ENCODE data around the gene SEC23IP. TPM values are rescaled to one million over a fixed set of nuclear protein-coding genes. Genes with fewer than 3 reads are reported as not detected.

Gene SEC23IP
- polyA plus RNA-seq, 1 donor, result 37.5 TPM

DNA sequence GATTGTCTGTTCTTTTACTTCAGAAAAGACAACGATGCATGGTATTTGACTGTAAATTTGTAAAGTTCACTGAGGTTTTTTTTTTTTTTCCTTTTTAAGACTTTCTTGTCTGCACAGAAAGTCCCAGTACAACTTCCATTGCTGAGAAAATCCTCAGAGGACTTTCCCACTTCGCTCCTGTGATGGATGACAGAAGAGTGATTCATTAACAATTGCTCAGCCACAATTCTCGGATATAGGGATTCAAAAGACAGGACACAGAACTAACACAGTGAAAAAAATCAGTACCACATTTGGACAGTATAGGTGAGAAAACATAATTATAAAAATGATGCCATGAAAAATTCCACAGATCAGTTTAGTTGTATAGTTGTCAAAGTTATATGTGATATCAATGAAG is 48.0 kb downstream of the SEC23IP start:
- DNase-seq (ENCODE audit: low read depth), result no peak

DNA sequence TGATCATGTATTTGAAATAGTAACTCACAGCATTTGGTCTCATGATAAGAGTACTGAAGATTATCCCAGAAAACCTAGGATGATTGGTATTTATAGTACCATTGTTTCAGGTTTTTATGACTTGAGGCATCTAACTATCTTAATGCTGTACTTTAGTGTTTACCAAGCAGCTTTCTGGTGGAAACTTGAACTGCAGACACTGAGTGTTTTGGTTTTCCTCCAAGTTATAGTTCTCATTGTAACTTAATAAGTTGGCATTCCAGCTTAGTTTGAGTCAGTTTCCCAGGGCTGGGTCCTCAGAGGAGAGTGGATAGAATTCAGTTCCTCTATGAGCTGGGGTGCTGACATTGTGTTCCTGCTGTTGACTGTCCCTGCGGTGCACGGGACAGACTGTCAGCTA is 50.4 kb downstream of the SEC23IP start:
- DNase-seq (ENCODE audit: low read depth), result no peak

DNA sequence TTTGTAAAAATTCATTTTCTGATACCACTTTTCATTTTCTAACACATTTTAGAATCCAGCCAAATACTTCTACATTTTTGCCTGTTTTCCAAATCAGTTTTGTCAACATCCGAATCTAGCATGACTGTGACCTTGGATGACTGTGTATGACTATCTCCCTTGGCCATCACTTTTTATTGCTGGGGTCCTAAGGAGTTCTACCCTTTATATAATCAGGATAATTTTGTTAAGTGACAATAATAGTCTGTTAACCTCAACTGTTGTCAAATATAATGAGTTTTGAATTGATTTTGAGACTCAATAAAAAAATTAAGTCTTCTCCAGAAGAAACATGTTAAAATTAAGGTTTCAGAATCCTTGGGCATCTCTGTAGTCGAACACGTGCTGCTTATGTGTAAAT is 53.3 kb downstream of the SEC23IP start:
- DNase-seq (ENCODE audit: low read depth), result no peak

DNA sequence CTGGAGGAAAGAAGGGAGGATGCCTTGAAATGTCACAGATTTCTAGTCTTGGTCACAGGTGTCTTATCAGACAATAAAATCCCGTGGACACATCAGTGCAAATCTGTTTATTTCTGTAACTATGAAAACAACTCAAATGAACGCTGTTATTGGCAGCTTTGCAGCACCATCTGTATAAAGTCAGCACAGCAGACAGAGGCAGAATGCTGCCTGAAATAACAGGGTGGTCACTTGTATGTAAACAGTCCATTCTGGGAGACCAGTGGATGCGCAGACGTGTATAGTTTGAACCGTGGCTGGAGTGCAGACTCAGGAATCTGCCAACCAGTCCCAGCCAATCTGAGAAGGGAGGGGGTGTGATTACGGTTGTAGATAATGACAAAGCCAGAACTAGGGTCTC is 54.8 kb downstream of the SEC23IP start:
- DNase-seq (ENCODE audit: low read depth), result peak; percentile 39

DNA sequence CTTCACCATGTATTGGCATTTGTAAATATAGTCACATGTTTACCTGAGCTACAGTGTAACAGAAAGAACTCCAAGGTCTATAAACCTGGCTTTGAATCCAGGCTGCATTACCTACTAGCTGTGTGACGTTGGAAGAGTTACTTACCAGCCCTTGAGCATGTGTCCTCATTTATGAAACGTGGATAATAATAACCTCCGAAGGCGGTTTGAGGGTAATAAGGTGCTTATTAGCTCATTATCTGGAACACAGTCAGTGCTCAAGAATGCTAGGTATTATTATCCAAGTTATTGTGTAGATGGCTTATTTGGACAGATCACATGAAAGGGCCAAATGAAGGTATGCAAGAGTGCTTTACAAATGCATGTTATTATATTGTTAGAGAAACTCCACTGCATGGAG is 64.9 kb downstream of the SEC23IP start:
- no peak for DNase-seq (ENCODE audit: low read depth)

DNA sequence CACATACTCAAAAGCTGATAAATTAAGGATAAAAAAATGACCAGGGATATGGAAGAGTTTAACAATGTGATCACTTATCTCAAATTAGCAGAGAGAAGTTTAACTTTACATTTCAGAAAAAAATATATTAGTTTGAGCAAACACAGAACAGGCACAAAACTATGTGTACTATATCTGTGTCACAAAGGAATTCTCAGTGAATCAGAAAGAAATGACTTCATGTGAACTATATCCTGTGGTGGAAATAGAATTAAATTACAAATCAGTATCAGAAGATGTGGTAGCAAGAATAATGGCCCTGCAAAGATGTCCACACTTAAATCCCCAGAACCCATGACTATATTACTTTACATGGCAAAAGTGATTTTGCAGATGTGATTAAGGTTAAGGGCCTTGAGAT is 70.3 kb downstream of the SEC23IP start:
- no peak for DNase-seq (ENCODE audit: low read depth)

DNA sequence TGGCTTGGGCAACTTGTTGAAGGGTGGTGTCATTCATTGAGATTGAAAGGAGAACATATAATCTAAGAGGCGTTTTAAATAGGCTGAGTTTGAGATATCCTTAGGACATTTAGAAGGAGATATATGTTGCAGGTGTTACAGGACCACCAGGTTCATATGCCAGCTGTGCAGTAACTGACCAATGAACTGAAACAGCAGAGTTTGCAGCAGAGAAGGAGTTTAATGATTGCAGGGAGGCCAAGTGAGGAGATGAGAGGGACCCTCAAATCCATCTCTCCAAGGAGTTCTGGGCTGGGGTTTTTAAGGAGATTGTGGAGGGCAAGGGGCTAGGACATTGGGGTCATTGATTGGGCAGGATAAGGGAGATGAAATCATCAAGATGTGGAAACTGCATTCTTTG is 74.5 kb downstream of the SEC23IP start:
- DNase-seq (ENCODE audit: low read depth), result no peak

DNA sequence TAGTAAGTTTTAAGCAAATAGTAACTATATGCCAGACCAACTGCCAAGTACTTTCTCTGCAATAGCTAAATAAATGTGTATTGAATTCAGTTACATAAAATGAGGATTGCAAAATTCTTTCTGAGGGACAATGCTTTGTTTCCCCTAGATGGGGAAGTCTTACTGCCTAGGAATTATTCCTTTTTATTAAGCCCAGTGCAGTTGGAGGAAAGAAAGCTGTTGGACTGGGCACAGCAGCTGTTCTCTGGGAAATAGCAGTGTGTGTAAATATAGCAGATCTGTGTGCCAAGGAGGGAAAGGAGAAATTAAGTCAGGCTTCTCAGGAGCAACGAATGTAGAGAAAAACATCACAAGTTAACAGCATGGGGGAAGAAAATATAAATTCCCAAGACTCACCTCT is 77.1 kb downstream of the SEC23IP start:
- DNase-seq (ENCODE audit: low read depth), result no peak

DNA sequence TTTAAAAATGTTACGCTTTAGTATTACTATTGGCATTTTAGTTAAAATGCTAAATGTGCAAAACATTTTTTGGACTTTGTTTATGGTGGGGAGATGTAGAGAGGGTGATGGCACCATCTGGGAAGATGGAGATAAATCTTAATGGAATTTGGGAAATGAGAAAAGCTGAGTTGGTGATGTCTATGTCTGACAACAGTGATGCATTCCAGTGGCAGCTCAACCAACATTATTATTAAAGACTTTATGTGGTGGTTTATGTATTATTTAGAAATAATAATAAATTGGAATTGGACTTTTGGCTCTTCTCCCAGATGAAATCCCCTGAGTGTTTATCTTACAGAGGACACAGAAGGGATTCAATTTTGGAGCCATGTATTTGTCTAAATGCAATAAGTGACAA is 77.6 kb downstream of the SEC23IP start:
- no peak for DNase-seq (ENCODE audit: low read depth)

DNA sequence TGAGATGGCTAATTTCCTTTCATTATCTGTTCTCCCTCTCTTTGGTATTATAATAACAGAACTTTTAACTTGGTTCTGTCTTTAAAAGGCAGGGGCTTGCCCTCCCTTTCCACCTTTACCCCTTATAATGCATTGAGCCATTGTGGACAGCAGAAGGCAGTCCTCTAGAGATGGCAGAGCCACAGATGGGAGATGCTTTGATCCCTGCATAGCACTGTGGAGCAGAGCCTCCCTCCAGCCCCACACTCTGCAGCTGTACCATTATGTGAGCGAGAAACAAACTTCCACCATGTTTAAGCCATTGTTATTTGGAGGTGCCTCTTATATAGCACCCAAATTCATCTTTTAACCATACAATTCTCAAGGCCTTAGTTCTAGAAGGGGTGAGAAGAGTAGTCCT is 78.4 kb downstream of the SEC23IP start:
- no peak for DNase-seq (ENCODE audit: low read depth)

DNA sequence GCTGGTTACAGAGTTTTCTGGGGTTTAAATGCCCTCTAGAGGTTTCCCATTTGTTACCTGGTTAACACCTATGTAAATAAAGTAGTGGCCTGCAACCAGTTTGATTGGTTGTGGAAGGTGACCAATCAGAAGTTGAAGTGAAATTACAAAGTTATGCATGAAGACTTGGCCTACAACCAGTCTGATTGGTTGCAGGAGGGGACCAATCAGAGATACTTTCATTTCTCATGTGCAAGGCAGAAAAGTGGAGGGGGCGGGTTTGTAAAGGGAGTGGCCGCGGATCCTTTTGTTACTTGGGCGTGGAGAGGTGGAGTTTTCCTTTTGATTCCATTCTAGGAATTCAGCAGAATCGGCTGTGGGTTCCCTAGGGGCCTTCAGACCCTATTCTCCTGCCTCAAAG is 80.8 kb downstream of the SEC23IP start:
- DNase-seq (ENCODE audit: low read depth), result no peak

DNA sequence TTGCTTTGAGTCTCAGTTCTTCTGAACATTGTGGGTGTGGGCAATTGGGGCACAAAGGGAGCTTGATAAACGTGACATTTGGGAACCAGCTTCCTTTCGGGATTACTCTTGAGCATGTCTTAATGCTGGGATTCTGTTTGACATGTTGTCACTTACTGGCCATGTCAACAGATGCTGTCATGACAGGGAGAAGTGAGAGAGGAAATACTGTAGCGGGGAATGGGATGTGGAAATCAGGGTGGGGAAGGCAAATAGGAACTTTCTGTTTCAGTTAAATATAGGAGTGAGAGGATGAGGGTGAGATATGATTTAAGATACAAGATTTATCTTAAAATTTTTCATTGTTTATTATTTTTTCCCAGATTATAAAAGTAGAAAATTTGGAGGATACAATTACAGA is 83.9 kb downstream of the SEC23IP start:
- DNase-seq (ENCODE audit: low read depth), result no peak

DNA sequence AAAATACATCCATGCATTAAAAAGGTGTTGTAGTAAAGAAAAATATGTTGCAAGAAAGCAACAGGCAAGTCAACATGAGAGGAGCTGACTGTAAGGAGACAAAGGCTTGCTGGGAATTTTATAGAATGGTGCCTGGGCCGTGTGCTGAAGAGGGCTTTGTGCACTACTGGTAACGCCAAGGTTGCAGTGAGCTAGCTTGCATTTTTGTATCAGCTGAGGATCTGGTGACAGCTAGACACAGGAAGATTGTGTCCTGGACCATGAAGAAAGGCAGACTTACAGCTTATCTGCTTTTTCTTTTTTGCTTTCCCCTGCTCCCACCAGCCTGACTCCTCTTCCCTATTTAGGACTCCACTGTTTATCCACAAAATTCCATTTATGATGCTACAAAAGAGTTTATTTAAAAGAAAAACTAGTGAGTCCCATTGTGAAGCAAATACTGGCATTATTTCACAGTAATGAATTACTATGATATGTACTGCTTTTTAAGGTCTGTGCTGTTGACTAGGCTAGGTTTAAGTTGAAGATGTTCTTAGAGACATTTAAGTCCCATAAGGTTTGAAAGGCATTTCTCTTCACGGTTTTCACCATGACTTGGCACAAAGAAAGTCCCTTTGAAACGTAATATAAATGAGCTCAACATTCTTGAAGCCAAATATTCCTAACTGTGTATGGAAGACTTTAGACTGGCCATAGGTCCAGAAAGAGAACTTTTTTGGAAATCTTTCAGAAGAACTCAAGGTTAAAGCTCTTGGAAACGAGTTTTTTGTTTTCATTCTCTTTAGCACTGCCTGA is 88.6 kb downstream of the SEC23IP start:
- peak; percentile 9 for DNase-seq (ENCODE audit: low read depth)

DNA sequence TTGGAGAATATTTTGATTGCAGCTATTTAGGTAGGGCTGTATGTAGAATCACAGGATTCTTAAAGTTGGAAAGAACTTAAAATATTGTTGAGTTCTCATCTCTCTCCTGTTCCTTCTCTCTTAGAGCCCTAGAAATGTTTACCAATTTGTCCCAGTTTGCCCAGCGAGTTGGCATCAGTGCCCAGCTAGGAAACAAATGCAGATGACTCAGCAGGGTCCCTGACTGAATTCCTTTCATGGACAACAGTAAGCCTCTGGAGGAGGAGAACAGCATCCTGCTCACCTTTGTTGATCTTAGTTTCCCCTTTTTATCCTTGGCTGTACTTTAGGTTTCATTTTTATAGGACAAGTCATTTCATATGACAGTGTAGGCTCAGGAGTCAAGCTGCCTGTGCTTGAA is 89.3 kb downstream of the SEC23IP start:
- DNase-seq (ENCODE audit: low read depth), result no peak

DNA sequence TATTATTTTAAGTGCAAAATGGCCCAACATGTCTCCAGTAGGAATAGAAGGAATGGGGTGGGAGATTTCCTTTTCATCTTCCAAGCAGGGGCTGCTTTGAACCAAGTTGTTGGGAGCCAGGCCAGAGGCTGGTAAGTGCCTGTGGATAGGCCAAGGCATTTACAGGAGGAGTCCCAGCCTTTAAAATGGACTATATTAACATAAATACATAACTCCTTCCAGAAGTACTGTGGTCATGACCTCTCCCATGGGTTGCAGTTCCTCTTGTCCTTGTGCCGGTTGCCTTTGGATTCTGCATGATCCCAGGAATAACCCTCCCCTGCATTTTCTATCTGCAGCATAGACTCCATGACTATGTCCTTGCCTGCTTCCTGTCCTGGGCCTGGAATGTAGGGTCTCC is 95.8 kb downstream of the SEC23IP start:
- DNase-seq (ENCODE audit: low read depth), result no peak

DNA sequence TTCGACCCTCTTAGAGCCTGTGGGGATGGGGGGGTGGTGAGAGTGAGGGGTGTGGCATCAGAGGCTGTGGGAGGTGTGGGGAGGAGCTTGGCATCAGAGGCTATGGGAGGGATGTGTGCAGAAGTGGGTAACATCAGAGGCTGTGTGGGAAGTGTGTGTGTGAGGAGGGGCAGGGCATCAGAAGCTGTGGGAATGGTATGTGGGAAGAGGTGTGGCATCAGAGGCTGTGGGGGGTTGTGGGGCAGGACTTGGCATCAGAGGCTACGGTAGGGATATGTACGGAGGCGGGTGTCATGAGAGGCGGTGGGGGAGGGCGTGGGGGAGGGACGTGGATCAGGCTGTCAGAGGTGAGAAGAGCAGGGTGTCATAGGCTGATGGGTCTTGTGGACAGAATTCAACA is 97.4 kb downstream of the SEC23IP start:
- no peak for DNase-seq (ENCODE audit: low read depth)

DNA sequence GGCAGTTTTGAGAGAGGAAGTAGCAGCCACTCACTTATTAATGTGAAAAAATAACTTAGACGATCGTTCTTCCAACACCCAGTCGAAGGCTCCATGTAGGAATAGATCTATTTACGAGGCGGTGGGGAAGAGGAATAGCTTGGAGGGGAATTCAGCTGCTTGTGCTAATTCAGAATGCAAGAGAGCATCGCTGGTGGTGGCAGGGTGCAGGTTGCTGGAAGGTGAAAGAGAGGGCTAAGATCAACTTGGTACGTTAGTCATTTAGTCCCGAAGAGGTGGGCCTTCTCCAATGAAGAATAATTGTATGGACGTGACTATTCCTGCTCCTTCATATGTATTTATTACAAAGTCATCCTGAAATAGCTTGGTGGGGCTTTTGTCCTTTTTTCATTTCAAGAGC is 98.5 kb downstream of the SEC23IP start:
- no peak for DNase-seq (ENCODE audit: low read depth)

DNA sequence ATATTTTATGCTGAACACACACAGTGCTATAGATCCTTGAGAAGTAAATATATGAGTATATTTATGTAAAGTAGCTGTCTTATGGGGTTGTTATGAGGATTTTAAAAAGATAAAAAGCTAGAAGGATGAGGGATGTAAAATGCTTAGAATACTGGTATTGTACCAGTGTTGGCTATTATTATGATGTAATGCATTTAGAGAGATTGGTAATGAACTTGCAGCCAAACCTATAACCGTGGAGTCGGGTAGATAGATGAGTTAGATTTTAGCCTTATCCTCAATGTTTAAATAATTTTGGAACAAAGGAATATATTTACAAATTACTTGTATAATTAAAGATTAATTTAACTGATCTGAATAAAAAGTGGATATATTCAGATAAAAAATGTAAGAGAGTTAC is 99.3 kb downstream of the SEC23IP start:
- no peak for DNase-seq (ENCODE audit: low read depth)

Other genes starting within 250 kb of the SEC23IP start
- 42.6 TPM for gene BAG3, start 241.3 kb upstream of the SEC23IP start, polyA plus RNA-seq (ENCODE audit: insufficient read length)
- gene INPP5F, start 166.7 kb upstream of the SEC23IP start, polyA plus RNA-seq (ENCODE audit: insufficient read length), result 15.6 TPM
- gene MCMBP, start 19.9 kb upstream of the SEC23IP start, polyA plus RNA-seq (ENCODE audit: insufficient read length), result 33.6 TPM

Measured in forelimb muscle (tissue), 1 donor.